ENCODE results near the gene DCAF17.

The DCAF17 gene

DNA sequence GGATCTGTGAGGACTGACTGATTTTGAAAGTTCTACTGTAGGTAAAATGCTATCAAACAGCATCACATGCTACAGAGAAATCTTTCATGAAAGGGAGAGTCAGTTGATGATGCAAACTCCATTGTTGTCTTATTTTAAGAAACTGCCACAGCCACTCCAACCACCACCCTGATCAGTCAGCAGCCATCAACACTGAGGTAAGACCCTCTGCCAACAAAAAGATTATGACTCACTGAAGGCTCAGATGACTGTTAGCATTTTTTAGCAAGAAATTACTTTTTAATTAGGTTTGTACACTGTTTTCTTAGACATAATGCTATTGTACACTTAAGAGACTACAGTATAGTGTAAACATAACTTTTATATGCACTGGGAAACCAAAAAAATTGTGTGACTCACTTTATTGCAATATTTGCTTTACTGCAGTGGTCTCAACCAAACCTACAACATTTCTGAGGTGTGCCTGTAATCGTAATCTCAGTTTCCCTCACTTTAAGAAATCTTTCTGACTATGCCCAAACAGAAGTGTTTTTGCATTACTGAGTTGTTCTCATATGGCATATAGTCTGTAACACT is 43.0 kb upstream of the DCAF17 start:
- Histone ChIP-seq H3K27ac (ENCODE audit: extremely low read depth, low read depth, low read length) (peak overlapping the region; percentile 19; the same call in 1 of the 2 replicates), H3K9me3 (ENCODE audit: control insufficient read depth, insufficient read depth, low read depth, low read length) (no peaks in the 10 kb centered on the region), H3K36me3 (ENCODE audit: control insufficient read depth in 2 of 2, insufficient read depth in 1 of 2, low read length in 2 of 2) (no peaks in the 10 kb centered on the region), H3K4me3 (ENCODE audit: low read depth, low read length) (no peak overlapping the region), H3K4me1 (ENCODE audit: control insufficient read depth, insufficient read depth, low read length) (peaks cover 10% of the 10 kb centered on the region; the same call in 1 of the 2 replicates)
- POLR2A ChIA-PET: no interaction called here
- CTCF ChIA-PET: no interaction called here
- TF ChIP-seq, protein P1, sequence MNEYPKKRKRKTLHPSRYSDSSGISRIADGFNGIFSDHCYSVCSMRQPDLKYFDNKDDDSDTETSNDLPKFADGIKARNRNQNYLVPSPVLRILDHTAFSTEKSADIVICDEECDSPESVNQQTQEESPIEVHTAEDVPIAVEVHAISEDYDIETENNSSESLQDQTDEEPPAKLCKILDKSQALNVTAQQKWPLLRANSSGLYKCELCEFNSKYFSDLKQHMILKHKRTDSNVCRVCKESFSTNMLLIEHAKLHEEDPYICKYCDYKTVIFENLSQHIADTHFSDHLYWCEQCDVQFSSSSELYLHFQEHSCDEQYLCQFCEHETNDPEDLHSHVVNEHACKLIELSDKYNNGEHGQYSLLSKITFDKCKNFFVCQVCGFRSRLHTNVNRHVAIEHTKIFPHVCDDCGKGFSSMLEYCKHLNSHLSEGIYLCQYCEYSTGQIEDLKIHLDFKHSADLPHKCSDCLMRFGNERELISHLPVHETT (tag by site-specific recombination; IDR thresholded peaks at IDR 0.05): no peak
- TF ChIP-seq PRDM1 (tag by site-specific recombination; IDR thresholded peaks at IDR 0.05) (no peak), ZNF585B (tag by site-specific recombination; IDR thresholded peaks at IDR 0.05) (no peak), ZNF174 (tag by site-specific recombination; IDR thresholded peaks at IDR 0.05) (no peak), RBAK (tag by site-specific recombination; IDR thresholded peaks at IDR 0.05) (no peak), ZNF394 (tag by site-specific recombination; IDR thresholded peaks at IDR 0.05; ENCODE audit: borderline replicate concordance) (no peak), ZBTB17 (tag by site-specific recombination; IDR thresholded peaks at IDR 0.05) (no peak), YY2 (tag by site-specific recombination; IDR thresholded peaks at IDR 0.05) (no peak), ZNF16 (tag by site-specific recombination; IDR thresholded peaks at IDR 0.05; ENCODE audit: low read depth) (no peak), KLF8 (tag by site-specific recombination; IDR thresholded peaks at IDR 0.05) (no peak), ZBTB1 (tag by site-specific recombination; IDR thresholded peaks at IDR 0.05) (no peak), ZNF416 (tag by site-specific recombination; IDR thresholded peaks at IDR 0.05) (no peak), ZNF292 (tag by site-specific recombination; IDR thresholded peaks at IDR 0.05; ENCODE audit: borderline replicate concordance, low read depth) (no peak), ZNF843 (tag by site-specific recombination; IDR thresholded peaks at IDR 0.05) (0 out of 2 replicates have a peak, but pooled peaks have one; percentile 11), ZNF561 (tag by site-specific recombination; IDR thresholded peaks at IDR 0.05; ENCODE audit: borderline replicate concordance) (no peak), MEIS1 (CRISPR knock-in tag; IDR thresholded peaks at IDR 0.05; ENCODE audit: borderline replicate concordance) (no peak)
- TF ChIP-seq, protein P2, sequence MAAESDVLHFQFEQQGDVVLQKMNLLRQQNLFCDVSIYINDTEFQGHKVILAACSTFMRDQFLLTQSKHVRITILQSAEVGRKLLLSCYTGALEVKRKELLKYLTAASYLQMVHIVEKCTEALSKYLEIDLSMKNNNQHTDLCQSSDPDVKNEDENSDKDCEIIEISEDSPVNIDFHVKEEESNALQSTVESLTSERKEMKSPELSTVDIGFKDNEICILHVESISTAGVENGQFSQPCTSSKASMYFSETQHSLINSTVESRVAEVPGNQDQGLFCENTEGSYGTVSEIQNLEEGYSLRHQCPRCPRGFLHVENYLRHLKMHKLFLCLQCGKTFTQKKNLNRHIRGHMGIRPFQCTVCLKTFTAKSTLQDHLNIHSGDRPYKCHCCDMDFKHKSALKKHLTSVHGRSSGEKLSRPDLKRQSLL (tag by site-specific recombination; IDR thresholded peaks at IDR 0.05): no peak
- TF ChIP-seq, protein P3, sequence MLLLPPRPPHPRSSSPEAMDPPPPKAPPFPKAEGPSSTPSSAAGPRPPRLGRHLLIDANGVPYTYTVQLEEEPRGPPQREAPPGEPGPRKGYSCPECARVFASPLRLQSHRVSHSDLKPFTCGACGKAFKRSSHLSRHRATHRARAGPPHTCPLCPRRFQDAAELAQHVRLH (tag by site-specific recombination; IDR thresholded peaks at IDR 0.05): no peak
- TF ChIP-seq, protein P4, sequence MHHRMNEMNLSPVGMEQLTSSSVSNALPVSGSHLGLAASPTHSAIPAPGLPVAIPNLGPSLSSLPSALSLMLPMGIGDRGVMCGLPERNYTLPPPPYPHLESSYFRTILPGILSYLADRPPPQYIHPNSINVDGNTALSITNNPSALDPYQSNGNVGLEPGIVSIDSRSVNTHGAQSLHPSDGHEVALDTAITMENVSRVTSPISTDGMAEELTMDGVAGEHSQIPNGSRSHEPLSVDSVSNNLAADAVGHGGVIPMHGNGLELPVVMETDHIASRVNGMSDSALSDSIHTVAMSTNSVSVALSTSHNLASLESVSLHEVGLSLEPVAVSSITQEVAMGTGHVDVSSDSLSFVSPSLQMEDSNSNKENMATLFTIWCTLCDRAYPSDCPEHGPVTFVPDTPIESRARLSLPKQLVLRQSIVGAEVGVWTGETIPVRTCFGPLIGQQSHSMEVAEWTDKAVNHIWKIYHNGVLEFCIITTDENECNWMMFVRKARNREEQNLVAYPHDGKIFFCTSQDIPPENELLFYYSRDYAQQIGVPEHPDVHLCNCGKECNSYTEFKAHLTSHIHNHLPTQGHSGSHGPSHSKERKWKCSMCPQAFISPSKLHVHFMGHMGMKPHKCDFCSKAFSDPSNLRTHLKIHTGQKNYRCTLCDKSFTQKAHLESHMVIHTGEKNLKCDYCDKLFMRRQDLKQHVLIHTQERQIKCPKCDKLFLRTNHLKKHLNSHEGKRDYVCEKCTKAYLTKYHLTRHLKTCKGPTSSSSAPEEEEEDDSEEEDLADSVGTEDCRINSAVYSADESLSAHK (tag by site-specific recombination; IDR thresholded peaks at IDR 0.05): peak; percentile 91
- TF ChIP-seq, protein P5, sequence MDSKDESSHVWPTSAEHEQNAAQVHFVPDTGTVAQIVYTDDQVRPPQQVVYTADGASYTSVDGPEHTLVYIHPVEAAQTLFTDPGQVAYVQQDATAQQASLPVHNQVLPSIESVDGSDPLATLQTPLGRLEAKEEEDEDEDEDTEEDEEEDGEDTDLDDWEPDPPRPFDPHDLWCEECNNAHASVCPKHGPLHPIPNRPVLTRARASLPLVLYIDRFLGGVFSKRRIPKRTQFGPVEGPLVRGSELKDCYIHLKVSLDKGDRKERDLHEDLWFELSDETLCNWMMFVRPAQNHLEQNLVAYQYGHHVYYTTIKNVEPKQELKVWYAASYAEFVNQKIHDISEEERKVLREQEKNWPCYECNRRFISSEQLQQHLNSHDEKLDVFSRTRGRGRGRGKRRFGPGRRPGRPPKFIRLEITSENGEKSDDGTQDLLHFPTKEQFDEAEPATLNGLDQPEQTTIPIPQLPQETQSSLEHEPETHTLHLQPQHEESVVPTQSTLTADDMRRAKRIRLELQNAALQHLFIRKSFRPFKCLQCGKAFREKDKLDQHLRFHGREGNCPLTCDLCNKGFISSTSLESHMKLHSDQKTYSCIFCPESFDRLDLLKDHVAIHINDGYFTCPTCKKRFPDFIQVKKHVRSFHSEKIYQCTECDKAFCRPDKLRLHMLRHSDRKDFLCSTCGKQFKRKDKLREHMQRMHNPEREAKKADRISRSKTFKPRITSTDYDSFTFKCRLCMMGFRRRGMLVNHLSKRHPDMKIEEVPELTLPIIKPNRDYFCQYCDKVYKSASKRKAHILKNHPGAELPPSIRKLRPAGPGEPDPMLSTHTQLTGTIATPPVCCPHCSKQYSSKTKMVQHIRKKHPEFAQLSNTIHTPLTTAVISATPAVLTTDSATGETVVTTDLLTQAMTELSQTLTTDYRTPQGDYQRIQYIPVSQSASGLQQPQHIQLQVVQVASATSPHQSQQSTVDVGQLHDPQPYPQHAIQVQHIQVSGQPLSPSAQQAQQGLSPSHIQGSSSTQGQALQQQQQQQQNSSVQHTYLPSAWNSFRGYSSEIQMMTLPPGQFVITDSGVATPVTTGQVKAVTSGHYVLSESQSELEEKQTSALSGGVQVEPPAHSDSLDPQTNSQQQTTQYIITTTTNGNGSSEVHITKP (tag by site-specific recombination; IDR thresholded peaks at IDR 0.05): peak; percentile 56; the same call in 1 of the 2 replicates
- TF ChIP-seq, protein P6, sequence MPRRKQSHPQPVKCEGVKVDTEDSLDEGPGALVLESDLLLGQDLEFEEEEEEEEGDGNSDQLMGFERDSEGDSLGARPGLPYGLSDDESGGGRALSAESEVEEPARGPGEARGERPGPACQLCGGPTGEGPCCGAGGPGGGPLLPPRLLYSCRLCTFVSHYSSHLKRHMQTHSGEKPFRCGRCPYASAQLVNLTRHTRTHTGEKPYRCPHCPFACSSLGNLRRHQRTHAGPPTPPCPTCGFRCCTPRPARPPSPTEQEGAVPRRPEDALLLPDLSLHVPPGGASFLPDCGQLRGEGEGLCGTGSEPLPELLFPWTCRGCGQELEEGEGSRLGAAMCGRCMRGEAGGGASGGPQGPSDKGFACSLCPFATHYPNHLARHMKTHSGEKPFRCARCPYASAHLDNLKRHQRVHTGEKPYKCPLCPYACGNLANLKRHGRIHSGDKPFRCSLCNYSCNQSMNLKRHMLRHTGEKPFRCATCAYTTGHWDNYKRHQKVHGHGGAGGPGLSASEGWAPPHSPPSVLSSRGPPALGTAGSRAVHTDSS (tag by site-specific recombination; IDR thresholded peaks at IDR 0.05): no peak
- TF ChIP-seq, protein P7, sequence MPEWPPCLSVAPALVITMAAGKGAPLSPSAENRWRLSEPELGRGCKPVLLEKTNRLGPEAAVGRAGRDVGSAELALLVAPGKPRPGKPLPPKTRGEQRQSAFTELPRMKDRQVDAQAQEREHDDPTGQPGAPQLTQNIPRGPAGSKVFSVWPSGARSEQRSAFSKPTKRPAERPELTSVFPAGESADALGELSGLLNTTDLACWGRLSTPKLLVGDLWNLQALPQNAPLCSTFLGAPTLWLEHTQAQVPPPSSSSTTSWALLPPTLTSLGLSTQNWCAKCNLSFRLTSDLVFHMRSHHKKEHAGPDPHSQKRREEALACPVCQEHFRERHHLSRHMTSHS (tag by site-specific recombination; IDR thresholded peaks at IDR 0.05): no peak
- TF ChIP-seq, protein P8, sequence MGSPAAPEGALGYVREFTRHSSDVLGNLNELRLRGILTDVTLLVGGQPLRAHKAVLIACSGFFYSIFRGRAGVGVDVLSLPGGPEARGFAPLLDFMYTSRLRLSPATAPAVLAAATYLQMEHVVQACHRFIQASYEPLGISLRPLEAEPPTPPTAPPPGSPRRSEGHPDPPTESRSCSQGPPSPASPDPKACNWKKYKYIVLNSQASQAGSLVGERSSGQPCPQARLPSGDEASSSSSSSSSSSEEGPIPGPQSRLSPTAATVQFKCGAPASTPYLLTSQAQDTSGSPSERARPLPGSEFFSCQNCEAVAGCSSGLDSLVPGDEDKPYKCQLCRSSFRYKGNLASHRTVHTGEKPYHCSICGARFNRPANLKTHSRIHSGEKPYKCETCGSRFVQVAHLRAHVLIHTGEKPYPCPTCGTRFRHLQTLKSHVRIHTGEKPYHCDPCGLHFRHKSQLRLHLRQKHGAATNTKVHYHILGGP (tag by site-specific recombination; IDR thresholded peaks at IDR 0.05): no peak
- TF ChIP-seq, protein P9, sequence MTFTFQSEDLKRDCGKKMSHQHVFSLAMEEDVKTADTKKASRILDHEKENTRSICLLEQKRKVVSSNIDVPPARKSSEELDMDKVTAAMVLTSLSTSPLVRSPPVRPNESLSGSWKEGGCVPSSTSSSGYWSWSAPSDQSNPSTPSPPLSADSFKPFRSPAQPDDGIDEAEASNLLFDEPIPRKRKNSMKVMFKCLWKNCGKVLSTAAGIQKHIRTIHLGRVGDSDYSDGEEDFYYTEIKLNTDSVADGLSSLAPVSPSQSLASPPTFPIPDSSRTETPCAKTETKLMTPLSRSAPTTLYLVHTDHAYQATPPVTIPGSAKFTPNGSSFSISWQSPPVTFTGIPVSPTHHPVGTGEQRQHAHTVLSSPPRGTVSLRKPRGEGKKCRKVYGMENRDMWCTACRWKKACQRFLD (tag by site-specific recombination; IDR thresholded peaks at IDR 0.05): no peak

All from HEK293 (cell line).